Measurements from ENCODE around the gene PLA2G4C.

GRCh38 chr19:48111280-48111679 is 663 bp upstream of the PLA2G4C start:
- TF ChIP-seq CTCF (IDR thresholded peaks at IDR 0.05) (no peak), POLR2A (IDR thresholded peaks at IDR 0.05) (no peak)
